ENCODE measurements around the gene IL10.

DNA sequence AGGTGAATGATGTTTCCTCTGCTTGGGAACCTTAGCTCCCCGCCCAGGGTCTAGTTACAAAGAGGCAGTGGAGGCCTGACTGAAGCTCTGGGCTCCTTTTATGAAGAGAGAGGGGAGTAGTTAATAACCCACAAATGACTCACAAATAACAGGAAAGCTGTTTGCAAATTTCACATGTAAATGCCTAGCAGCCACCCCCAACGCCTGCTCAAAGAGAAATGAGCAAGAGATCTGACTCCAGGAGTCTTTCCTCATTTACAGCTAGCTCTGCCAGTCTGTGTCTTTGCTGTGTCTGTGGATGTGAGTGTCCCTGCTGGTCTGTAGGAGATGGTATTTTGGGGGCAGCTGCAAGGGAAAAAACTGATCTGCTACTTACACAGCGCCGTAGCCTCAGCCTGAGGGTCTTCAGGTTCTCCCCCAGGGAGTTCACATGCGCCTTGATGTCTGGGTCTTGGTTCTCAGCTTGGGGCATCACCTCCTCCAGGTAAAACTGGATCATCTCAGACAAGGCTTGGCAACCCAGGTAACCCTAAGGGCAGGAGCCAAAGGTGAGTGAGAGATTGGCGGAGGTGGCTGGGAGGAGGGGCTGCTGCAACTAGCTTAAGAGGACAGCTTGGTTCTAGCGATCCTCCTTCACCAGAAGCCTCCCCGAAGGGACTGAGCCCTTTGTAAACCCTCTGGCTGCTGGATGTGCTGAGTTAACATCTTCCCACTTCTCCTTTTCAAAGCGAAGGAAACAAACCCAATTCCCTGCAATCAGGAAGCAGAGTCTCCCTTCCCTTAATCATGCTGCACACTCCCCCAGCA, 1.6 kb downstream of the IL10 start, which contains the start of gene IL19:
- TF ChIP-seq, protein P1, sequence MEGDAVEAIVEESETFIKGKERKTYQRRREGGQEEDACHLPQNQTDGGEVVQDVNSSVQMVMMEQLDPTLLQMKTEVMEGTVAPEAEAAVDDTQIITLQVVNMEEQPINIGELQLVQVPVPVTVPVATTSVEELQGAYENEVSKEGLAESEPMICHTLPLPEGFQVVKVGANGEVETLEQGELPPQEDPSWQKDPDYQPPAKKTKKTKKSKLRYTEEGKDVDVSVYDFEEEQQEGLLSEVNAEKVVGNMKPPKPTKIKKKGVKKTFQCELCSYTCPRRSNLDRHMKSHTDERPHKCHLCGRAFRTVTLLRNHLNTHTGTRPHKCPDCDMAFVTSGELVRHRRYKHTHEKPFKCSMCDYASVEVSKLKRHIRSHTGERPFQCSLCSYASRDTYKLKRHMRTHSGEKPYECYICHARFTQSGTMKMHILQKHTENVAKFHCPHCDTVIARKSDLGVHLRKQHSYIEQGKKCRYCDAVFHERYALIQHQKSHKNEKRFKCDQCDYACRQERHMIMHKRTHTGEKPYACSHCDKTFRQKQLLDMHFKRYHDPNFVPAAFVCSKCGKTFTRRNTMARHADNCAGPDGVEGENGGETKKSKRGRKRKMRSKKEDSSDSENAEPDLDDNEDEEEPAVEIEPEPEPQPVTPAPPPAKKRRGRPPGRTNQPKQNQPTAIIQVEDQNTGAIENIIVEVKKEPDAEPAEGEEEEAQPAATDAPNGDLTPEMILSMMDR (IDR thresholded peaks at IDR 0.05; ENCODE audit: insufficient read depth, low read length), result no peak
- TF ChIP-seq GABPA (IDR thresholded peaks at IDR 0.05; ENCODE audit: low read depth), result no peak

All from HL-60 (cell line).